G401 (cell line): Measurements from ENCODE around the gene KRTAP12-3. TPM values are rescaled to one million over a fixed set of nuclear protein-coding genes. Genes with fewer than 3 reads are reported as not detected.
"Not testable (repeated sequence)": the region's sequence is repeated elsewhere in the genome, so short reads cannot be mapped to it uniquely, and the experiment has no call there.

Source experiments
- DNase-seq: peaks from one replicate; pipeline ENCODE4 v3.0.0-alpha.2; 2015; ENCODE audit warnings: low spot score
- in situ Hi-C: cut with HindIII; loops from 2 replicates; pipeline ENCODE4 v1.10.0; 2016; ENCODE audit warnings: low sequenced_read_pairs, mixed read lengths
- total RNA-seq: library from RNA; depleted of rRNA; stranded (reverse); fragments of >200 nt; shearing (Covaris generic); gene quantifications from 2 replicates; pipeline ENCODE4 v1.2.3, GENCODE V29; 2014

The KRTAP12-3 gene
- total RNA-seq, 1 experiment from 2014 or later: not detected

- no peak for DNase-seq
- in situ Hi-C loops: no loop called here
Observed at GRCh38 chr21:44648557-44649311, 9.0 kb upstream of the KRTAP12-3 start.

DNA sequence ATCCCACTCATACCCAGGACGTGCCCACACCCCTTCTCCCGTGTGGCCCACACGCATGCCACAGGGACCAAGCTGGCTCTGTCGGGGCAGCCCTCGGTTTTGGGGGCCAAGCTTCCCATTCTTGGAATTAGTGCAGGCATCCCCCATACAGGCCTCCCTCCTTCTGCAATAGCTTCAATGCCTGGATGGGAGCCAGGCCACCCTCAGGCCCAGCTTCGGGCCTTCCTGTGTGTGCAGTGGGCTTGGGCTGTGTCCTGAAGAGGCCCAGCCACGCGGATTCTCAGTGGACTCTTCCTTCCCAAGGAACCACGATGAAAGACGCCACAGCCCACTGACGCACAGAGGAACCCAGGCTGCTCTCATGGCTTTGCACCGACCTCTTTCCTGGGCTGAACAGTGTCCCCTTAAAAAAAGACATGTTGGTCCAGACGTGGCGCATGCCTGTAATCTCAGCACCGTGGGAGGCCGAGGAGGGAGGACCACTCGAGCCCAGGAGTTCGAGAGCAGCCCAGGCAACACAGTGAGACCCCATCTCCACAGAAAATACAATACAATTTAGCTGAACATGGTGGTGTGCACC lies 8.1 kb upstream of the KRTAP12-3 start:
- DNase-seq: no peak
- in situ Hi-C loops: no loop called here

DNA sequence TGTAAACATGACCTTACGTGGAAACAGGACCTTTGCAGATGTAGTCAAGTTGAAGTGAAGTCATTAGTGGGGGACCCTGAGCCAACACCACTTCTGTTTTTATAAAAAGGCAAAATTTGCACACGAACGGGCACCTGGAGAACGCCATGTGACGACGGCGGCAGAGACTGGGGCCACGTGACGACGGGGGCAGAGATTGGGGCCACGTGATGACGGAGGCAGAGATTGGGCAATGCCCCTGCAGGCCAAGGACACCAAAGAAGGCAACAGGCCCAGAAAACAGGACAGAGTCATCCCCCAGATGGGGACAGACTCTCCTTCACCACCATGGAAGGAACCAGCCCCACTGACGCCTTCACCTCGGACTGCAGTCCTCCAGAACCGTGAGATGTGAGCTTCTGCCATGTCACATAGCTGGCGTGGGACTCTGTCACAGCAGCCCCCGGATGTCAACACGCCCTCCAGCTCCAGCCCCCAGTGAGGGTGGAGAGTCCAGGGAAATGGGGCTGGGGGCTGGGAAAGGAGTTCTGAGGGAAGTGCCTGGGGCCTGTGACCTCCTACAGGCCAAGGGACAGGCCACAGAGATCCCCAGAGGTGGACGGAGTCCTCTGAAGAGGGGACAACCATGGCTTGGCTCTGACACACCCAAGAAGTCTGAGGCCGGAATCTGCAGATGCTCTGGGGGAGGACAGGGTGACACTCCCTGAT lies 7.3 kb upstream of the KRTAP12-3 start:
- in situ Hi-C loops: no loop called here
- DNase-seq: no peak

- in situ Hi-C loops: no loop called here
Observed at GRCh38 chr21:44650973-44651675, 6.6 kb upstream of the KRTAP12-3 start.

GRCh38 chr21:44653123-44653522 lies 4.6 kb upstream of the KRTAP12-3 start:
- in situ Hi-C loops: no loop called here
- no peak for DNase-seq

More at GRCh38 chr21:44650973-44651675, 6.6 kb upstream of the KRTAP12-3 start:
- DNase-seq: no peak

DNA sequence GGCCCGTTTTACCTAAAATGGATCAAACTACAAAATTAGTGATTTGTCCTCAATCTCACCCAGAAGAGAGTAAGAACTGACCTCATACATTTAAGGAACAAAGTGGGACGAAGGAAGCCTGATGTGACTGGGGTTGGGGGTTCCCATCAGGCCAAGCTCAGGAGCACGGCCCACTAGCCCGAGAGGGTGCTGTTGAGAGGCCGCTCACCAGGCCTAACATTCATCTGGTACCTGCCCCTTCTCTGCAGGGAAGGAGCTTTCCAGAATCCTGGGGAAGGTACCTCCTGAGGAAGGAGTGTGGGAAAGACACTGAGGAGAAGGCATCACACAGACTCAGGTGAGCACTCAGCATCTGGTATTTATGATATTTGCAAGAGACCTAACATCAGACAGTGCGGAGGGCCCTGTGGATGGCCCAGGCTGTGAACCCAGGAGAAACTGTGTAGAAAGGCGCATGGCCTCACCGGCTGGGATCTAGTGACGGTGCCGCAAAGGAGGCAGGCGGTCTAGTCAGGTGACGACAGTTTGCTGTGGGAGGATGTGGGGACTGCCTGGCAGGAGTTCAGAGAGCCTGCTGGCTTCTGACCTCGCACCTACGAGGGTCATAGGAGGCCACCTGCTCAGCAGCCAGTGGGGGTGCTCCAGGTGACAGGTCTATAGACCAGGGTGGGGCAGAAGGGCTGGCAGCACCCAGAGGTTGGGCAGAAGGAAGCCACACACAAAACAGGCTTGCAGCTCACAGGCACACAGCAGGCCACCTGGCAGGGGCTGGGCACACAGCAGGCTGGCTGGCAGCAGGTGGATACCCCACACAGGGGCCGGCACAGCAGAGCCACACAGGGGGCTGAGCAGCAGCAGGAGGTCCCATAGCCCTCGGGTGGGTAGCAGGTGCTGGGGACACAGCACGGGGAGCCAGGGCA lies 3.8 kb upstream of the KRTAP12-3 start:
- no peak for DNase-seq
- in situ Hi-C loops: no loop called here

GRCh38 chr21:44654576-44655175 lies 3.1 kb upstream of the KRTAP12-3 start, which contains the start of gene KRTAP12-4:
KRTAP12-4 (minus strand) TSS chr21:44654659; CDS start chr21:44654614, 45 bp downstream.
- no peak for DNase-seq
- in situ Hi-C loops: no loop called here

- in situ Hi-C loops: no loop called here
- no peak for DNase-seq
Observed at GRCh38 chr21:44656868-44657267, 864 bp upstream of the KRTAP12-3 start.

DNA sequence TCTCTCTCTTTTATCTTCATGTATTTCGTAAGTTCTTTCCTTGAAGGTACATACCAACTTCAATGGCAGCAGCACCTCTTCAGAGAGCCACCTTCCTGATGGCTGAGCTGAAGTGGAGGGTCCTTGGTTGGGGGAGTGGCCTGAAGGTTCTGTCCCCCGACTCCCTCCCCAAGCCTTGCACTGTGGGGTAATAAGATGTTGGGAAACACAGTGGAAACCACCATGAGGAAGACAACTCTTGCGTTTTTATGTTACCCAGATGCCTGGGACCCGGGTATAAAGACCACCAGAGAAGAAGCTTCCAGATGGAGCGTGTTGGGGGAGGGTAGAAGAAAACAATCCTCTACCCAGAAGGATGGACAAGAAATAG lies 794 bp downstream of the KRTAP12-3 start:
- in situ Hi-C loops: no loop called here
- DNase-seq: no peak

GRCh38 chr21:44658913-44659595 lies 1.3 kb downstream of the KRTAP12-3 start:
- no peak for DNase-seq
- in situ Hi-C loops: no loop called here

DNA sequence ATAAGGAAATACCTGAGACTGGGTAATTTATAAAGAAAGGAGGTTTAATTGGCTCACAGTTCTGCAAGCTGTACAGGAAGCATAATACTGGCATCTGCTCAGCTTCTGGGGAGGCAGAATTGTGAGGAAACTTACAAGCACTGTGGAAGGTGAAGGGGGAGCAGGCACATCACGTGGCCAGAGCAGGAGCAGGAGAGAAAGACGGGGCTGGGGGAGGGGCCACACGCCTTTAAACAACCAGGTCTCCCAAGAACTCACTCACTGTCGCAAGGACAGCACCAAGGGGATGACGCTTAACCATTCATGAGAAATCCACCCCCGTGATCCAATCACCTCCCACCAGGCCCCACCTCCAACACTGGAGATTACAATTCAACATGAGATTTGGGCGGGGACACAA lies 3.8 kb downstream of the KRTAP12-3 start:
- DNase-seq, in situ Hi-C loops: not testable (repeated sequence)

DNA sequence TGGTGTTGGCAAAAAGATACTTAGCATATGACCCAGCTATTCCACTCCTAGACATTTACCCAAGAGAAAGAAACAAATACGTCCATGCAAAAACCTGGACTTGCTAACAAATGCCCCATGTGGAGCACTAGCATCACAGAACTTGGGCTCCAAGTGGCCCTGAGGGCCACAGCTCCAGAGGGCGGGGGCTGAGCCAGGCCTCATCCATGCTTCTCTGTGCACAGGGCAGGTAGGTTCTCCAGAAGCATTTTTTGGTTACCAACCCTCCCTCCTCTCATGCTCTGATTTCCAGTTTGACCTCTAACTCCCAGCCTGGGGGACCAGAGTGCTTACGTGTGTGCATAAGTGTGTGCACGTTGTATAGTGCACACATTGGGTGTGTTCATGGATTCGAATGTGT lies 7.0 kb downstream of the KRTAP12-3 start:
- in situ Hi-C loops: no loop called here

GRCh38 chr21:44666401-44667320 lies 8.9 kb downstream of the KRTAP12-3 start, which contains the start of gene KRTAP12-2:
KRTAP12-2 (minus strand) TSS chr21:44666927; CDS start chr21:44666886, 41 bp downstream.
- peak; percentile 1 for DNase-seq
- in situ Hi-C loops: no loop called here

More for the DNA sequence above, 7.0 kb downstream of the KRTAP12-3 start:
- DNase-seq: no peak

- in situ Hi-C loops: no loop called here
- DNase-seq: no peak
Observed at GRCh38 chr21:44667612-44668011, 9.9 kb downstream of the KRTAP12-3 start.

- in situ Hi-C loops: no loop called here
- DNase-seq: no peak
Observed at GRCh38 chr21:44670642-44671432, 13.1 kb downstream of the KRTAP12-3 start.

DNA sequence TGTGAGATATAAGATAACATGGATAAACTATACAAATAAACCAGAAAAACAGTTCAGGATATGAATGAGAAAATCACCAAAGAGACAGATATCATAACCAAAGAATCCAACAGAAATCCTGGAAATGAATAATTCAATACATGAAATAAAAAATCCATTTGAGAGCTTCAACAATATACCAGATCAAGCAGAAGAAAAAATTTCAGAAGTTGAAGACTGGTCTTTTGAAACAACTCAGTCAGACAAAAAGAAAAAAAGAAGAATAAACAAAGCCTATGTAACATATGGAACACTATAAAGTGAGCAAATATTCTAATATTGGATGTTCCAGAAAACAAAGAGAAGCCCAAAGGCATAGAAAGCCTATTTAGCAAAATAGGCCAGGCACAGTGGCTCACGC lies 14.2 kb downstream of the KRTAP12-3 start:
- no peak for DNase-seq
- in situ Hi-C loops: no loop called here
